ENCODE results near the gene MIS12. TPM values are rescaled to one million over a fixed set of nuclear protein-coding genes. Genes with fewer than 3 reads are reported as not detected.

Gene MIS12
- polyA plus RNA-seq, 4 donors: 7.6 to 21.0 (median 11.3) TPM

GRCh38 chr17:5514976-5515375 lies 28.6 kb downstream of the MIS12 start:
- FAIRE-seq: no peak
- 87 to 94% (median 88%) methylated on average over 10 of the region's 10 CpGs for WGBS, 3 donors

GRCh38 chr17:5516060-5516792 lies 29.9 kb downstream of the MIS12 start:
- DNase-seq (no peak), FAIRE-seq (no peak)
- no peaks in the 10 kb centered on the region for H3K4me1 ChIP-seq (ENCODE audit: control insufficient read depth in 3 of 3, insufficient read depth in 2 of 3, low read depth in 1 of 3, low read length in 2 of 3)
- H3K36me3 ChIP-seq (ENCODE audit: control insufficient read depth in 3 of 3, insufficient read depth in 2 of 3, low read depth in 1 of 3, low read length in 3 of 3): no peaks in the 10 kb centered on the region
- 35 to 56% (median 42%) methylated on average over 5 of the region's 5 CpGs for WGBS, 3 donors
- peak overlapping the region in 1 of 3 donors; percentile 60 for H3K27ac ChIP-seq (ENCODE audit: low read depth in 1 of 3, low read length in 2 of 3)
- no peaks in the 10 kb centered on the region for H3K9me3 ChIP-seq (ENCODE audit: control insufficient read depth in 2 of 2, insufficient read depth in 1 of 2, low read depth in 1 of 2, low read length in 1 of 2)
- H3K27me3 ChIP-seq (ENCODE audit: control insufficient read depth in 3 of 3, insufficient read depth in 3 of 3, low read length in 3 of 3): no peaks in the 10 kb centered on the region
- no peak overlapping the region for H3K4me3 ChIP-seq (ENCODE audit: low read depth in 1 of 3, low read length in 3 of 3)

More at GRCh38 chr17:5514976-5515375, 28.6 kb downstream of the MIS12 start:
- no peak for DNase-seq
- no peaks in the 10 kb centered on the region for H3K4me1 ChIP-seq (ENCODE audit: control insufficient read depth in 3 of 3, insufficient read depth in 2 of 3, low read depth in 1 of 3, low read length in 2 of 3)
- H3K27ac ChIP-seq (ENCODE audit: low read depth in 1 of 3, low read length in 2 of 3): no peak overlapping the region
- no peaks in the 10 kb centered on the region for H3K36me3 ChIP-seq (ENCODE audit: control insufficient read depth in 3 of 3, insufficient read depth in 2 of 3, low read depth in 1 of 3, low read length in 3 of 3)
- H3K9me3 ChIP-seq (ENCODE audit: control insufficient read depth in 2 of 2, insufficient read depth in 1 of 2, low read depth in 1 of 2, low read length in 1 of 2): no peaks in the 10 kb centered on the region
- no peak overlapping the region for H3K4me3 ChIP-seq (ENCODE audit: low read depth in 1 of 3, low read length in 3 of 3)
- no peaks in the 10 kb centered on the region for H3K27me3 ChIP-seq (ENCODE audit: control insufficient read depth in 3 of 3, insufficient read depth in 3 of 3, low read length in 3 of 3)

GRCh38 chr17:5522476-5522875 lies 36.1 kb downstream of the MIS12 start:
- 88 to 96% (median 95%) methylated on average over 1 of the region's 1 CpG for WGBS, 3 donors
- no peak for DNase-seq
- H3K4me1 ChIP-seq (ENCODE audit: control insufficient read depth in 3 of 3, insufficient read depth in 2 of 3, low read depth in 1 of 3, low read length in 2 of 3): no peaks in the 10 kb centered on the region
- H3K4me3 ChIP-seq (ENCODE audit: low read depth in 1 of 3, low read length in 3 of 3): no peak overlapping the region
- H3K9me3 ChIP-seq (ENCODE audit: control insufficient read depth in 2 of 2, insufficient read depth in 1 of 2, low read depth in 1 of 2, low read length in 1 of 2): no peaks in the 10 kb centered on the region
- H3K36me3 ChIP-seq (ENCODE audit: control insufficient read depth in 3 of 3, insufficient read depth in 2 of 3, low read depth in 1 of 3, low read length in 3 of 3): no peaks in the 10 kb centered on the region
- no peaks in the 10 kb centered on the region for H3K27me3 ChIP-seq (ENCODE audit: control insufficient read depth in 3 of 3, insufficient read depth in 3 of 3, low read length in 3 of 3)
- H3K27ac ChIP-seq (ENCODE audit: low read depth in 1 of 3, low read length in 2 of 3): no peak overlapping the region
- no peak for FAIRE-seq

GRCh38 chr17:5523249-5523648 lies 36.9 kb downstream of the MIS12 start:
- Histone ChIP-seq H3K27me3 (ENCODE audit: control insufficient read depth in 3 of 3, insufficient read depth in 3 of 3, low read length in 3 of 3) (no peaks in the 10 kb centered on the region), H3K4me1 (ENCODE audit: control insufficient read depth in 3 of 3, insufficient read depth in 2 of 3, low read depth in 1 of 3, low read length in 2 of 3) (no peaks in the 10 kb centered on the region), H3K27ac (ENCODE audit: low read depth in 1 of 3, low read length in 2 of 3) (no peak overlapping the region), H3K9me3 (ENCODE audit: control insufficient read depth in 2 of 2, insufficient read depth in 1 of 2, low read depth in 1 of 2, low read length in 1 of 2) (no peaks in the 10 kb centered on the region), H3K36me3 (ENCODE audit: control insufficient read depth in 3 of 3, insufficient read depth in 2 of 3, low read depth in 1 of 3, low read length in 3 of 3) (no peaks in the 10 kb centered on the region), H3K4me3 (ENCODE audit: low read depth in 1 of 3, low read length in 3 of 3) (no peak overlapping the region)
- FAIRE-seq (no peak), DNase-seq (no peak)
- WGBS, 3 donors: 81 to 92% (median 81%) methylated on average over 5 of the region's 5 CpGs

- no peaks in the 10 kb centered on the region for H3K36me3 ChIP-seq (ENCODE audit: control insufficient read depth in 3 of 3, insufficient read depth in 2 of 3, low read depth in 1 of 3, low read length in 3 of 3)
- H3K27ac ChIP-seq (ENCODE audit: low read depth in 1 of 3, low read length in 2 of 3): peak overlapping the region in 2 of 3 donors; percentile 9 to 38
- no peaks in the 10 kb centered on the region for H3K9me3 ChIP-seq (ENCODE audit: control insufficient read depth in 2 of 2, insufficient read depth in 1 of 2, low read depth in 1 of 2, low read length in 1 of 2)
- WGBS, 3 donors: 56 to 60% (median 59%) methylated on average over 14 of the region's 14 CpGs
- no peaks in the 10 kb centered on the region for H3K4me1 ChIP-seq (ENCODE audit: control insufficient read depth in 3 of 3, insufficient read depth in 2 of 3, low read depth in 1 of 3, low read length in 2 of 3)
- H3K27me3 ChIP-seq (ENCODE audit: control insufficient read depth in 3 of 3, insufficient read depth in 3 of 3, low read length in 3 of 3): no peaks in the 10 kb centered on the region
- H3K4me3 ChIP-seq (ENCODE audit: low read depth in 1 of 3, low read length in 3 of 3): no peak overlapping the region
- FAIRE-seq: no peak
- peak in 1 of 2 donors; percentile 47 for DNase-seq
Measured at GRCh38 chr17:5526821-5527598, 40.6 kb downstream of the MIS12 start.

- DNase-seq: no peak
- no peak for FAIRE-seq
- no peak overlapping the region for H3K4me3 ChIP-seq (ENCODE audit: low read depth in 1 of 3, low read length in 3 of 3)
- no peaks in the 10 kb centered on the region for H3K4me1 ChIP-seq (ENCODE audit: control insufficient read depth in 3 of 3, insufficient read depth in 2 of 3, low read depth in 1 of 3, low read length in 2 of 3)
- H3K27me3 ChIP-seq (ENCODE audit: control insufficient read depth in 3 of 3, insufficient read depth in 3 of 3, low read length in 3 of 3): no peaks in the 10 kb centered on the region
- 77 to 88% (median 80%) methylated on average over 9 of the region's 9 CpGs for WGBS, 3 donors
- H3K36me3 ChIP-seq (ENCODE audit: control insufficient read depth in 3 of 3, insufficient read depth in 2 of 3, low read depth in 1 of 3, low read length in 3 of 3): no peaks in the 10 kb centered on the region
- H3K27ac ChIP-seq (ENCODE audit: low read depth in 1 of 3, low read length in 2 of 3): no peak overlapping the region
- H3K9me3 ChIP-seq (ENCODE audit: control insufficient read depth in 2 of 2, insufficient read depth in 1 of 2, low read depth in 1 of 2, low read length in 1 of 2): no peaks in the 10 kb centered on the region
Measured at GRCh38 chr17:5527601-5528250, 41.4 kb downstream of the MIS12 start.

- DNase-seq: no peak
- Histone ChIP-seq H3K36me3 (ENCODE audit: control insufficient read depth in 3 of 3, insufficient read depth in 2 of 3, low read depth in 1 of 3, low read length in 3 of 3) (no peaks in the 10 kb centered on the region), H3K9me3 (ENCODE audit: control insufficient read depth in 2 of 2, insufficient read depth in 1 of 2, low read depth in 1 of 2, low read length in 1 of 2) (no peaks in the 10 kb centered on the region), H3K4me3 (ENCODE audit: low read depth in 1 of 3, low read length in 3 of 3) (no peak overlapping the region), H3K4me1 (ENCODE audit: control insufficient read depth in 3 of 3, insufficient read depth in 2 of 3, low read depth in 1 of 3, low read length in 2 of 3) (no peaks in the 10 kb centered on the region), H3K27ac (ENCODE audit: low read depth in 1 of 3, low read length in 2 of 3) (no peak overlapping the region), H3K27me3 (ENCODE audit: control insufficient read depth in 3 of 3, insufficient read depth in 3 of 3, low read length in 3 of 3) (no peaks in the 10 kb centered on the region)
- FAIRE-seq: no peak
- 78 to 85% (median 82%) methylated on average over 12 of the region's 12 CpGs for WGBS, 3 donors
Measured at GRCh38 chr17:5530265-5531084, 44.1 kb downstream of the MIS12 start.

GRCh38 chr17:5531085-5531418 lies 44.7 kb downstream of the MIS12 start:
- Histone ChIP-seq H3K27me3 (ENCODE audit: control insufficient read depth in 3 of 3, insufficient read depth in 3 of 3, low read length in 3 of 3) (no peaks in the 10 kb centered on the region), H3K27ac (ENCODE audit: low read depth in 1 of 3, low read length in 2 of 3) (no peak overlapping the region), H3K4me3 (ENCODE audit: low read depth in 1 of 3, low read length in 3 of 3) (no peak overlapping the region), H3K4me1 (ENCODE audit: control insufficient read depth in 3 of 3, insufficient read depth in 2 of 3, low read depth in 1 of 3, low read length in 2 of 3) (no peaks in the 10 kb centered on the region), H3K9me3 (ENCODE audit: control insufficient read depth in 2 of 2, insufficient read depth in 1 of 2, low read depth in 1 of 2, low read length in 1 of 2) (no peaks in the 10 kb centered on the region), H3K36me3 (ENCODE audit: control insufficient read depth in 3 of 3, insufficient read depth in 2 of 3, low read depth in 1 of 3, low read length in 3 of 3) (no peaks in the 10 kb centered on the region)
- FAIRE-seq (no peak), DNase-seq (no peak)
- 90 to 93% (median 91%) methylated on average over 4 of the region's 4 CpGs for WGBS, 3 donors
